ENCODE results near the gene LRRC1.

GRCh38 chr6:53822401-53823125, 27.8 kb downstream of the LRRC1 start:
- TF ChIP-seq GATA2 (IDR thresholded peaks at IDR 0.05; ENCODE audit: low read depth, low read length) (no peak), GATA3 (IDR thresholded peaks at IDR 0.05; ENCODE audit: low read depth, low read length) (no peak)
